SU-DHL-6 (cell line): Measurements from ENCODE around the gene MAST4.

Source experiments
- H2AFZ ChIP-seq: fragments of 200-600 bp; sonication (generic); 2 replicates; pipeline ENCODE4 v1.6.1; 2014; ENCODE audit warnings: low read depth, mild to moderate bottlenecking, moderate library complexity, mixed read lengths, antibody characterized with exemption, low read length; ENCODE audit not compliant: severe bottlenecking
- H3F3A ChIP-seq: fragments of 200-600 bp; shearing (Covaris generic); 2 replicates; pipeline ENCODE4 v1.6.0; 2016; ENCODE audit warnings: antibody characterized with exemption, mild to moderate bottlenecking; ENCODE audit not compliant: insufficient read depth
- H3K27ac ChIP-seq: fragments of 200-600 bp; sonication (generic); 2 replicates; pipeline ENCODE4 v1.5.1; 2016; ENCODE audit warnings: low read depth, mild to moderate bottlenecking, low read length, moderate library complexity, mixed read lengths
- H3K27me3 ChIP-seq: fragments of 200-600 bp; sonication (generic), shearing (Covaris generic); 2 replicates; pipeline ENCODE4 v1.6.0; 2014; ENCODE audit warnings: mild to moderate bottlenecking, low read length
- H3K36me3 ChIP-seq: fragments of 200-600 bp; sonication (generic); 2 replicates; pipeline ENCODE4 v1.6.1; 2014; ENCODE audit warnings: mild to moderate bottlenecking, low read length, mixed read lengths
- H3K4me2 ChIP-seq: fragments of 300-600, 200-600 bp; shearing (Covaris generic), sonication (generic); 2 replicates; pipeline ENCODE4 v1.6.0; 2014; ENCODE audit warnings: low read length, low read depth, mild to moderate bottlenecking; ENCODE audit not compliant: poor library complexity, severe bottlenecking
- H3K4me3 ChIP-seq: fragments of 200-600 bp; sonication (generic); 2 replicates; pipeline ENCODE4 v1.5.1; 2014; ENCODE audit warnings: antibody characterized with exemption, low read length, mild to moderate bottlenecking, mixed read lengths; ENCODE audit not compliant: insufficient read depth, poor library complexity, severe bottlenecking
- H3K79me2 ChIP-seq: fragments of 200-600 bp; sonication (generic); 2 replicates; pipeline ENCODE4 v1.6.1; 2014; ENCODE audit warnings: mild to moderate bottlenecking, low read length, moderate library complexity; ENCODE audit not compliant: insufficient read depth
- H3K9ac ChIP-seq: fragments of 200-600 bp; sonication (generic); 2 replicates; pipeline ENCODE4 v1.7.0; 2014; ENCODE audit warnings: mild to moderate bottlenecking, low read length
- H3K9me2 ChIP-seq: fragments of 200-600 bp; sonication (generic); replicated peaks from 2 replicates; pipeline ENCODE4 v1.6.1; 2014; ENCODE audit warnings: low read length; ENCODE audit not compliant: insufficient read depth
- H3K9me3 ChIP-seq: fragments of 200-600 bp; sonication (generic); 2 replicates; pipeline ENCODE4 v1.6.1; 2014; ENCODE audit warnings: low read length, mixed read lengths; ENCODE audit not compliant: insufficient read depth
- H4K20me1 ChIP-seq: fragments of 200-600 bp; sonication (generic); 2 replicates; pipeline ENCODE4 v1.6.1; 2014; ENCODE audit warnings: low read depth, mild to moderate bottlenecking, antibody characterized with exemption, low read length, moderate library complexity, mixed read lengths
- CTCF ChIP-seq: fragments of 200-600 bp; sonication (generic); IDR thresholded peaks from one replicate; pipeline ENCODE4 v1.5.1; 2017; ENCODE audit warnings: antibody characterized with exemption, mild to moderate bottlenecking, low read length, moderate library complexity; ENCODE audit not compliant: insufficient read depth, poor library complexity, severe bottlenecking
- EZH2phosphoT487 ChIP-seq: fragments of 200-600 bp; sonication (generic), shearing (Covaris generic); conservative IDR thresholded peaks from 2 replicates; pipeline ENCODE4 v1.6.1; 2018; ENCODE audit warnings: mild to moderate bottlenecking, antibody characterized with exemption, low read length, moderate library complexity, mixed read lengths

MAST4 gene

GRCh38 chr5:67061511-67061910 lies 465.3 kb downstream of the MAST4 start:
- Histone ChIP-seq H3K9me2 (no peaks in the 10 kb centered on the region), H2AFZ (no peak overlapping the region), H3K36me3 (no peaks in the 10 kb centered on the region), H3K27ac (no peak overlapping the region), H4K20me1 (no peaks in the 10 kb centered on the region), H3F3A (no peaks in the 10 kb centered on the region), H3K9ac (no peak overlapping the region), H3K9me3 (no peaks in the 10 kb centered on the region), H3K27me3 (no peaks in the 10 kb centered on the region), H3K4me3 (no peak overlapping the region), H3K4me2 (no peak overlapping the region), H3K79me2 (no peaks in the 10 kb centered on the region)
- TF ChIP-seq EZH2phosphoT487 (no peak), CTCF (no peak)

GRCh38 chr5:67063055-67063454 lies 466.9 kb downstream of the MAST4 start:
- H3K36me3 ChIP-seq, result no peaks in the 10 kb centered on the region
- no peaks in the 10 kb centered on the region for H3K9me2 ChIP-seq
- H4K20me1 ChIP-seq, result no peaks in the 10 kb centered on the region
- H2AFZ ChIP-seq, result no peak overlapping the region
- no peaks in the 10 kb centered on the region for H3F3A ChIP-seq
- H3K9me3 ChIP-seq, result no peaks in the 10 kb centered on the region
- no peaks in the 10 kb centered on the region for H3K79me2 ChIP-seq
- H3K4me3 ChIP-seq, result no peak overlapping the region
- no peak overlapping the region for H3K4me2 ChIP-seq
- no peak overlapping the region for H3K9ac ChIP-seq
- H3K27ac ChIP-seq, result no peak overlapping the region
- TF ChIP-seq EZH2phosphoT487 (no peak), CTCF (no peak)
- no peaks in the 10 kb centered on the region for H3K27me3 ChIP-seq

- no peaks in the 10 kb centered on the region for H3K36me3 ChIP-seq
- no peaks in the 10 kb centered on the region for H4K20me1 ChIP-seq
- no peak overlapping the region for H3K4me2 ChIP-seq
- TF ChIP-seq EZH2phosphoT487 (no peak), CTCF (no peak)
- no peaks in the 10 kb centered on the region for H3K79me2 ChIP-seq
- H3K4me3 ChIP-seq, result no peak overlapping the region
- no peak overlapping the region for H2AFZ ChIP-seq
- no peaks in the 10 kb centered on the region for H3F3A ChIP-seq
- no peak overlapping the region for H3K9ac ChIP-seq
- no peaks in the 10 kb centered on the region for H3K9me3 ChIP-seq
- H3K9me2 ChIP-seq, result no peaks in the 10 kb centered on the region
- H3K27me3 ChIP-seq, result no peaks in the 10 kb centered on the region
- no peak overlapping the region for H3K27ac ChIP-seq
These were observed 467.6 kb downstream of the MAST4 start for GRCh38 chr5:67063791-67064190.

- Histone ChIP-seq H4K20me1 (no peaks in the 10 kb centered on the region), H3K27ac (no peak overlapping the region), H3K27me3 (no peaks in the 10 kb centered on the region), H3K9me2 (no peaks in the 10 kb centered on the region), H3K79me2 (no peaks in the 10 kb centered on the region), H2AFZ (no peak overlapping the region), H3K36me3 (no peaks in the 10 kb centered on the region), H3F3A (no peaks in the 10 kb centered on the region), H3K4me2 (no peak overlapping the region), H3K9me3 (no peaks in the 10 kb centered on the region), H3K9ac (no peak overlapping the region), H3K4me3 (no peak overlapping the region)
- TF ChIP-seq CTCF, result no peak
- TF ChIP-seq EZH2phosphoT487, result no peak
These were observed 469.0 kb downstream of the MAST4 start for GRCh38 chr5:67065237-67065636.
